ENCODE data around the gene MORN4.

MORN4 gene

GRCh38 chr10:97632949-97633884, at the start of gene MORN4:
Gene MORN4 (minus strand): TSS chr10:97633500. CDS start chr10:97619653, 13,847 bp downstream.
- TF ChIP-seq GATA1 (IDR thresholded peaks at IDR 0.05; ENCODE audit: low read depth, low read length), result no peak
- peak; percentile 71 for TF ChIP-seq POLR2A (IDR thresholded peaks at IDR 0.05; ENCODE audit: low read length)
- peak; percentile 94 to 96 for DNase-seq

GRCh38 chr10:97682042-97682441, 48.7 kb upstream of the MORN4 start:
- no peak for TF ChIP-seq POLR2A (IDR thresholded peaks at IDR 0.05; ENCODE audit: low read length)
- TF ChIP-seq GATA1 (IDR thresholded peaks at IDR 0.05; ENCODE audit: low read depth, low read length), result no peak
- DNase-seq, result no peak

DNA sequence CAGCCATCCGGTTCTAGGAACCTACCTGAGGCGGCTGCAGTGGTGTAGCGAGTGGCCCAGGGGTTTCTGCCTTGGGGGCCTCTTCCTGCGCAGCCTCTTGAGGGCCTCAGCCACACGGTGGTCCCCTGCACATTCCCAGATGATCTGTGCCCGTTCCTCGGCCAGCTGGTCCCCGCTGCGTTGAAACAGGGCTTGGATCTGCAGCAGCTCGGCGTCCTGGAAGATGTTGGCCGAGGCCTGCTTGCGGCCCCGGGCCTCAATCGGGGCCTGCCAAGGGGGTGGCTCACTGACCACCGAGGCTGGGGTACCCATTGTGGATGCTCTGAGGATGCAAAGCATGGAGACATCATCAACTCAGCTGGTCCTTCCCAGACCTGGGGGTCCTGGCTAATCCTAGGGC, 46.3 kb upstream of the MORN4 start:
- TF ChIP-seq POLR2A (IDR thresholded peaks at IDR 0.05; ENCODE audit: low read length) (no peak), GATA1 (IDR thresholded peaks at IDR 0.05; ENCODE audit: low read depth, low read length) (no peak)
- no peak for DNase-seq

- TF ChIP-seq POLR2A (IDR thresholded peaks at IDR 0.05; ENCODE audit: low read length), result peak; percentile 32
- no peak for TF ChIP-seq GATA1 (IDR thresholded peaks at IDR 0.05; ENCODE audit: low read depth, low read length)
- peak; percentile 69 to 82 for DNase-seq
These were observed 43.7 kb upstream of the MORN4 start for GRCh38 chr10:97676770-97677581.

GRCh38 chr10:97675222-97675621, 41.9 kb upstream of the MORN4 start:
- TF ChIP-seq GATA1 (IDR thresholded peaks at IDR 0.05; ENCODE audit: low read depth, low read length) (no peak), POLR2A (IDR thresholded peaks at IDR 0.05; ENCODE audit: low read length) (no peak)
- no peak for DNase-seq

DNA sequence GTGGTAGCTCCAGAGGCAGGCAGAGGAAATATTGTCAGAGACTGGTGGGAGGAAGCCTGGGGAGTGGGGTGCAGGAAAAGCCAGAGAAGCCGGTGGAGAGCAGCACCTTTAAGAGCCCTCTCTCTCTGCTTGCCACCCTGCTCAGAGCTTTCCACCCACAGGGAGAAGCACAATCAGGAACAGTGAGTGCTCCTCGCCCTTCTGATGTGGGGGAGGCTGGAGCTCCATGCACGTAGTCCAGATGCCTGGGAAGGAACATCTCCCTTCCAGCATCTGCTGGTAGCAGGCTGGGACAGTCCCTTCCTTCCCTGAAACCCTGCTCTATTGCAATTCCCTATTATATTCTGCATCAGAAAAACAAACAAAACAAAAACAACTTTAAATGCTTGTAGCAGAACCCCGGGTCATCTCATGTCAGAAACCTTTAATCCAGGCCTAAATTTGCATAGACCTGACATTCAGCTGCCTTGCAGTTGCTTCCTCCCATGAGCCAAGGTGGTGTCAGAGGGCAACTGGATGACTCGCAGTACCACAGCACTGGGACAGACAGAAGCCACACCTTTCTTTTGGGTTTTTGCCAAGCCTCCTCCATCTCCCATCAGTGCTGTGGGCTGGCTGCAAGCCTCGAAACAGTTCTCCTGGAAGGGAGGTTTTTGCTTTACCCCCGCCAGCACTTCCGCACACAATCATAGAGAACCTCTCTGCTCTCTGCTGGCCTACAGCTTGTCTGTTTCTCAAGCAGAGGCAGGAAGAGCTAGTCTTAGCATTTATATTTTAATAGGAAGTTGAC, 40.6 kb upstream of the MORN4 start:
- no peak for TF ChIP-seq GATA1 (IDR thresholded peaks at IDR 0.05; ENCODE audit: low read depth, low read length)
- no peak for TF ChIP-seq POLR2A (IDR thresholded peaks at IDR 0.05; ENCODE audit: low read length)
- peak; percentile 89 to 93 for DNase-seq

DNA sequence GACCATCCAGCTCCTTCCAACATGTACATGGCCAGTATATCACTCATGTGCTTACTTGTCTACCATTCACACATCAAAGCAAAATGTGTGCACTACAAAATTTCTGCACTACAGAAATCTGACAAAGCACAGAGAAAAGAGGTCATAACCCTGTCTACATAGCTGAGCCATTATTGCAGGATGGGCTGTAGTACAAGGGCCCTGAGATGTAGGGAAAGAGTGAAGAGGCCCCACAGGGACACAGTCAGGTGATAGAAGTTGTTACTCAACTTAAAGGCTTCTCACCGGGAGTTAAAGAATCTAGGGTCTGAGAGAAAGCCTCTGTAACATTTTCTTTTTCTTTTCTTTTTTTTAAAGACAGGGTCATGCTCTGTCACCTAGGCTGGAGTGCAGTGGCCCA, 36.3 kb upstream of the MORN4 start:
- DNase-seq, result no peak
- TF ChIP-seq GATA1 (IDR thresholded peaks at IDR 0.05; ENCODE audit: low read depth, low read length) (no peak), POLR2A (IDR thresholded peaks at IDR 0.05; ENCODE audit: low read length) (no peak)

- TF ChIP-seq POLR2A (IDR thresholded peaks at IDR 0.05; ENCODE audit: low read length) (no peak), GATA1 (IDR thresholded peaks at IDR 0.05; ENCODE audit: low read depth, low read length) (no peak)
- DNase-seq, result peak in 1 of 2 experiments; percentile 19
These were observed 34.2 kb upstream of the MORN4 start for GRCh38 chr10:97667463-97667862.

DNA sequence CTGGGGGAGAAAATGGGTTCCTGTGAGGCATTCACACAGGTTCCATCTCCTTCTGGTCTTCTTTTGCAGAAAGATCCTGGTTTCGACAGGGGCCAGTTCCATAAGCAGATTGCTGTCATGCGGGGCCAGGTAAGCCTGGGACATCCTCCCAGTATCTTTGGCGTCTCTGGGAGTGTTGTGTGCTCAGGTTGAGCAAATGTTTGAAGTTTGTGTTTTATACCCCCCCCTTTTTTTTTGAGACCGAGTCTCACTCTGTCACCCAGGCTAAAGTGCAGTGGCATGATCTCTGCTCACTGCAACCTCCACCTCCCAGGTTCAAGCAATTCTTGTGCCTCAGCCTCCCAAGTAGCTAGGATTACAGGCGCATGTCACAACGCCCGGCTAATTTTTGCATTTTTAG, 33.7 kb upstream of the MORN4 start:
- no peak for TF ChIP-seq POLR2A (IDR thresholded peaks at IDR 0.05; ENCODE audit: low read length)
- no peak for TF ChIP-seq GATA1 (IDR thresholded peaks at IDR 0.05; ENCODE audit: low read depth, low read length)
- no peak for DNase-seq

DNA sequence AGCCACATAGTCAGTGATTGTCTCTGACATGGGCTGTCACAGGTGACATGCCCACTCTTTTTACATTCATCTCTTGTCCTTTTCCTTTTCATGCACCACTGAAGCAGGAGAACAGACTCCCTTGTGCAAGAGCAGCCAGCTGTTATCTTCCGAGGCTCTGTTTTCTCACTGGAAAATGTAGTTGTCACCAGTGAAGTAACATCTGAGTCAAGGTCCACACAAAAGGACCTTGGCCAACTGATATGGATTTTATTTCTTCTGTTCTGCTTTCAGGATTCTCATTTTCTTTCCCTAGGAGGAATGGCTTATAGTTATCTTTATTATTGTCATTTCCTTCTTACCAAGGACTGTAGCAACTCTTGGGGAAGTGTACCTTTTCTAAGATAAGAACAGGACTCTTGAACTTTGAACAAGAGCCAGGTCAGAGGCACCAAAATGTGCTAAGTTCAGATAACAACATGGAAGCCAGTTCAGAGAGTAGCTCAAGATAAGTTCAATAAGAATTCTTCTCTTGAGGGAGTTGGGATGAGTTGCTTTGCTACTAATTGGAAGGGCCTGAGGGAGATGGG, 31.1 kb upstream of the MORN4 start:
- no peak for TF ChIP-seq POLR2A (IDR thresholded peaks at IDR 0.05; ENCODE audit: low read length)
- TF ChIP-seq GATA1 (IDR thresholded peaks at IDR 0.05; ENCODE audit: low read depth, low read length), result peak; percentile 61
- peak; percentile 86 to 93 for DNase-seq

- TF ChIP-seq POLR2A (IDR thresholded peaks at IDR 0.05; ENCODE audit: low read length) (no peak), GATA1 (IDR thresholded peaks at IDR 0.05; ENCODE audit: low read depth, low read length) (no peak)
- DNase-seq, result no peak
These were observed 26.3 kb upstream of the MORN4 start for GRCh38 chr10:97659589-97659988.

DNA sequence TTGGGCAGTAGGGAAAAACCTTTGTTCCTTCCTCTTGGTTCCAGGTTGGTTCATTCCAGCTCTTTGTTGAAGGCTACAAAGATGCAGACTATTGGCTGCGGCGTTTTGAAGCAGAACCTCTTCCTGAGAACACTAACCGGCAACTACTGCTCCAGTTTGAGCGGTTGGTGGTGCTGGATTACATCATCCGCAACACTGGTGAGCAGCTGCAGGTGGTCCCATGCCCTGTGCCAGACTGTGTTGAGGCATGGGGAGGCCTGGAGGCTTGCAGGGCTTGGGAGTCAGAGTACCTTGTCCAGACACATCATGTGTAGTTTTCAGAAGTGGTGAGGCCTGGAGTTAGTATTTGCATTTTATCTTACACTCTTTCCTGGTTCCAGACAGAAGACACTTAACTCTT, 23.5 kb upstream of the MORN4 start:
- TF ChIP-seq GATA1 (IDR thresholded peaks at IDR 0.05; ENCODE audit: low read depth, low read length), result no peak
- TF ChIP-seq POLR2A (IDR thresholded peaks at IDR 0.05; ENCODE audit: low read length), result no peak
- DNase-seq, result no peak

DNA sequence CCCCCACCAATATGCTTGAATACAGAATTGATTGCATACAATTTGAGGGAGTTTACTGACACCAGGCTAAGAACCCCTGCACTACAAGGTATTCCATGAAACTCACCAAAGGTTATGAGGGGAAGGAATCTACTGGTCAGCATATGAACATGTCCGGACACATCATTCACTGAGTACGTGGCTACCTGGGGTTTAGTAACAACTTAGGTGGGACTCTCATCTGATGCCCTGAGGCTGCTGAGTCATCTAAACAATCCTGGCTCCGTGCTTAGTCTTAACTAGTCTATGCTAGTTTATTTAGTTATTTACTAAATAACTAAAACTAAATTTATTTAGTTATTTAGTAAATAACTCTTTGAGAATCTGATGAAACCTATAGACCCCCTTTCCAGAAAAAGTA, 18.5 kb upstream of the MORN4 start:
- TF ChIP-seq GATA1 (IDR thresholded peaks at IDR 0.05; ENCODE audit: low read depth, low read length), result no peak
- TF ChIP-seq POLR2A (IDR thresholded peaks at IDR 0.05; ENCODE audit: low read length), result no peak
- DNase-seq, result no peak
